HG03060 (cell line): ENCODE results near the gene GSTM3.
"Not testable (repeated sequence)": the region's sequence is repeated elsewhere in the genome, so short reads cannot be mapped to it uniquely, and the experiment has no call there.

Experiments used
- ATAC-seq: cut with Tn5 transposase; IDR thresholded peaks from one replicate; pipeline ENCODE4 v1.9.1; 2021; ENCODE audit warnings: low read depth, moderate number of reproducible peaks; ENCODE audit not compliant: unreplicated experiment

Gene GSTM3

GRCh38 chr1:109732390-109732881 lies 8.4 kb downstream of the GSTM3 start:
- ATAC-seq, result no peak

DNA sequence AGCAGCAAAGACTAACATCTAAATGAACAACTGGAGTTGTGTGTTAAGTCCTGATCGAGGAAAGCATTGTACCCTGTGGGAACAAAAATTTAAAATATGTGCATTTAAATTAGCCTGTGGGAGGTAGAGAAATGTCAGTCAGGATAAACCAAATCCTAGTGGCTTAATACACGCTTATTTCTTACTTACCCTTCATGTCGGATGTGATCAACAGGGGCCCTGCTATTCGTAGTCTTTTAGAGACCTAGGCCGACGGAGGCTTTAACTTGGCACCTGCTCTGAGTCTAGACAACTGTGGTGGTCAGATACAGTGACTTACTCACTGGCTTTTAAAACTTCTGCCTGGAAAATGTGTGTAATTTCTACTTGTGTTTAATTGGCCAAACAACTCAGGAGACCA lies 10.2 kb downstream of the GSTM3 start:
- ATAC-seq, result no peak

DNA sequence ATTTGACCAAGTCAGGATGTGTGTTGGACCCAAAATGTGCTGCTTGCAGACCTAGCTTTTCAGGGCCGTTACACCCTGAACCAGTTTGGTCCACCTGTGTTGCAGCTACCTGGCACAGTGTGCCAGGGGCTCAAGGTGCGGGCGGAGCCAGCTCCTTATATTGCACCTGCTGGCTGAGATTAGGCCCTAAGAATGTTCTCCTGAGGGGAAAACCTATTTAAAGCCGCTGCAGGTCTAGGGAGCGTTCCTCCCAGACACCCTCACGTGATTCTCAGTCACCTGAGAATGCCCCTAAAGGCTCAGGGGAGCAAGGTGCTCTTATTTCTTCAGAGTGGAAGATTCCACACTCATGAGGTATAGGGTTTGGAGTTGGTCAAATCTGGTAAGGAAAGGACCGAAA lies 12.0 kb downstream of the GSTM3 start:
- ATAC-seq, result no peak

GRCh38 chr1:109726728-109727373 lies 14.0 kb downstream of the GSTM3 start:
- no peak for ATAC-seq

- ATAC-seq, result no peak
These were observed 14.8 kb downstream of the GSTM3 start for GRCh38 chr1:109726007-109726406.

GRCh38 chr1:109725510-109725909 lies 15.3 kb downstream of the GSTM3 start:
- no peak for ATAC-seq

DNA sequence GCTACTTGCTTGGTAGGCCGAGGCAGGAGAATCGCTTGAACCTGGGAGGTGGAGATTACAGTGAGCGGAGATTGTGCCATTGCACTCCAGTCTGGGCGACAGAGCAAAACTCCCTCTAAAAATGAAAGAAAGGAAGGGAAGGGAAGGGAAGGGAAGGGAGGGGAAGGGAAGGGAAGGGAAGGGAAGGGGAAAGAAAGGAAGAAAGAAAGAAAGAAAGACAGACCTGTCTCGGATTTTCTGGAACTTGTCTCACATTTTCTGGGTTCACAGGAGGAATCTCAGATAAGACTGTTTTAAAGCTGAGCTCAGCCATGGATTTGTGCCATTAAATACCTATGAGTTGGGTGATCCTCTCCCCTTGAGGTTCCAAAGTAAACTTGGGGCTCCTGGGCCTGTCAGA lies 15.9 kb downstream of the GSTM3 start:
- no peak for ATAC-seq

- ATAC-seq, result no peak
These were observed 17.7 kb downstream of the GSTM3 start for GRCh38 chr1:109722908-109723691.

GRCh38 chr1:109721971-109722370 lies 18.9 kb downstream of the GSTM3 start:
- ATAC-seq, result no peak

GRCh38 chr1:109721042-109721441 lies 19.8 kb downstream of the GSTM3 start:
- ATAC-seq, result no peak

DNA sequence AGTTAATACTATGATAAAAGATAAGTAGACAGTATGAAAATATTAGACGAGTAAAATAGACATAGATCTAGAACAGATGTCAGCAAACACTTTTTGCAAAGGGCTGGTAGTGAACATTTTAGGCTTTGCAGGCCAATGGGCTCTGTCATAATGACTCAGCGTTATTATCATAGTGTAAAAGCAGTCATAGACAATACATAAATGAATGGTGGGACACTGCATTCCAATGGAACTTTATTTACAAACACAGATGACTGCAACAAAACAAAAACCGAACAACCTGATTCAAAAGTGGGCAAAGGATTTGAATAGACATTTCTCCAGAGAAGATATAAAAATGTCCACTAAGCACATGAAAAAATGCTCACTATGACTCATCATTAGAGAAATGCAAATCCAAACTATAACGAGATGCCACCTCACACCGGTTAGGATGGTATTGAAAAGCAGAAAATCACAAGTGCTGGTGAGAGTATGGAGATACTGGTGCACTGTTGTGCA lies 21.5 kb downstream of the GSTM3 start:
- peak; percentile 57 for ATAC-seq

DNA sequence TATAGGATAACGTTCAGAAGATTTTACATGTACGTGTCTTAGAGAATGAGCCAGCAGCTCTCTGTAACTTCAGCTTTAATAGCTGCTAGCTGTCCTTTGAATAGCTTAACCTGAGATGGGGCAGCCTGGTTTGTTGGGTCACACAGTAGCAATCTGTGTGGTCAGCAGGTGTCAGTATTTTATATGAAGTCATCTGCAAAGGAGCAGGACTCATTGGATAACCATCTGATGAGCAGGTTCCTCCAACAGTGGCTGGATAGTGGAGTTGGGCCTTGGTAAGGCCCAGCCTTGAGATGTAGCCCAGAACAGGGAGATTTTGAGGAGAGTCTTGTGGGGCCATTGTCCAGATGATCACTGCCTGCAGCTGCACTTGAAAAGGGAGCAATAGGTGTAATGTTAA lies 22.3 kb downstream of the GSTM3 start:
- no peak for ATAC-seq

GRCh38 chr1:109717729-109718128 lies 23.1 kb downstream of the GSTM3 start:
- no peak for ATAC-seq

GRCh38 chr1:109716570-109717090 lies 24.2 kb downstream of the GSTM3 start:
- ATAC-seq, result no peak

DNA sequence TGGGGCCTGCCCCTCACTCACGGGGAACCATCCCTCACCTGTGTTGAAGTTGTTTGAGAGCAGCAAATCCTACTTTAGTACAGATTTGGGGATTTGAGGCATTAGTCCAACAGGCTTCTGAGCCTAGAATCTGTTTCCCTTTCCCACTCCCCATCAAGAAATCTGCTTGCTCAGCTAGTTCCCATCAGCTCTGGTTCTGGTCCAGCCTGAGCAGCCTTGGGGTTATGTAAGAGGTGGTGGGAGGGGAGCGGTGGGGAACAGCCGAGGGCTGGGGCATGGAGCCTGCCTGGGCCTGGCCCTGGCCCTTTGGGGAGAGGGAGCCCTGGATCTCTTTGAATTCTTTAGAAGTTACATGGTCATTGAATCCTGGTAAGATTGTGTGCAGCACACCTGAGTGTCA lies 24.7 kb downstream of the GSTM3 start:
- ATAC-seq, result no peak

DNA sequence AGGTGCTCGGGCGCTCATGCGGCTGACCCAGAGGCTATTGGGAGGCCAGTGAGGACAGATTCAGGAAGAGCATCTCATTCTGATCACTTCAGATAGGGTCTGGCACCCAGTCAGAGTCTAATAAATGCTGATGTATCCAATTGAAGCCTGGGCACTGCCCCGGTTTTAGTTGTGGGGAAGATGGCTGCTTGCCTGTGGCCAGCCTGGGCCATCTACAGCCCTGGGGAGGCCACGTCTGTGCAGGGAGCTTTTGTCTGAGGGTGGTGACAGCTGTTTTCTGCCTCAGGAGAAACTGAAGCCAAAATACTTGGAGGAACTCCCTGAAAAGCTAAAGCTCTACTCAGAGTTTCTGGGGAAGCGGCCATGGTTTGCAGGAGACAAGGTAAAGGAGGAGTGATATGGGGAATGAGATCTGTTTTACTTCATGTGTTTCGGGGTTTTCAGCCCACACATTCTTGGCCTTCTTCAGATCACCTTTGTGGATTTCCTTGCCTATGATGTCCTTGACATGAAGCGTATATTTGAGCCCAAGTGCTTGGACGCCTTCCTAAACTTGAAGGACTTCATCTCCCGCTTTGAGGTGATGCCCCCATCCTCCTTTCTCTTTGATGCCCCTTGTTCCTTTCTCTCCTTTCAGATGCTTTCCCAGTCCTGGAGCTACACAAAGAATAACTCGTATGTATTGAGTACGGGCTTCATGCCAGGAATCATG lies 26.0 kb downstream of the GSTM3 start:
- ATAC-seq, result no peak

DNA sequence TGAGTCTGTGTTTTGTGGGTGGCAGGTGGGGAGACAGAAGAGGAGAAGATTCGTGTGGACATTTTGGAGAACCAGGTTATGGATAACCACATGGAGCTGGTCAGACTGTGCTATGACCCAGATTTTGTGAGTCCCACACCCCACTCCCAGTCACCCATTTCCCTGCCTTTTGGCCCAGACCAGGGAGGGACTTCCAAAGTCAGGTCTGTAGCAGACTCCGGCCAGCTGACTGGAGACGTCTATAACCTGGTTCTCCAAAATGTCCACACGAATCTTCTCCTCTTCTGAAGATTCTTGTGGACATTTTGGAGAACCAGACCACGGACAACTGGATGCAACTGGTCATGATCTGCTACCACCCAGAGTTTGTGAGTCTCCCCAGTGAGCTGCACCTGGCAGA lies 27.2 kb downstream of the GSTM3 start:
- no peak for ATAC-seq

DNA sequence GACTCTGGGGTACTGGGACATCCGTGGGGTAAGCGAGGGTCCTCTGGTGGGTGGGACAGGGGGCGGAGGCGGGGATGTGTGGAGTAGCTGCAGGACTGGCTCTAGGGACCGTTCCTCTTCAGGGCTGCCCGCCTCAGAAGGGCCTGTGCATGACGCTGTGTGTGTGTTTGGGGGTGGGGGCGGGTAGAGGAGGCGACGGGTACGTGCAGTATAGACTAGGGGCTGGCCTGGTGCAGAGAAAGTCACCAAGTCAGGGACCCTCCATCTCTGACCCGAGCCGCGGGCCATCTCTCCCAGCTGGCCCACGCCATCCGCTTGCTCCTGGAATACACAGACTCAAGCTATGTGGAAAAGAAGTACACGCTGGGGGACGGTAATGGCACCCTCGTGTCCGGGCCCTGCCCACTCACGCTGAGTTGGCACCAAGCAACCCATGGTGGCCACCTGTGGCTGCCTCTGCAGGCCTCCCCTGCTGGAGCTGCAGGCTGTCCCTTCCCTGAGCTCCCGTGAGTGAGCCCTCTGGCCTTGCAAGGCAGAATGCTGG lies 28.4 kb downstream of the GSTM3 start:
- no peak for ATAC-seq

DNA sequence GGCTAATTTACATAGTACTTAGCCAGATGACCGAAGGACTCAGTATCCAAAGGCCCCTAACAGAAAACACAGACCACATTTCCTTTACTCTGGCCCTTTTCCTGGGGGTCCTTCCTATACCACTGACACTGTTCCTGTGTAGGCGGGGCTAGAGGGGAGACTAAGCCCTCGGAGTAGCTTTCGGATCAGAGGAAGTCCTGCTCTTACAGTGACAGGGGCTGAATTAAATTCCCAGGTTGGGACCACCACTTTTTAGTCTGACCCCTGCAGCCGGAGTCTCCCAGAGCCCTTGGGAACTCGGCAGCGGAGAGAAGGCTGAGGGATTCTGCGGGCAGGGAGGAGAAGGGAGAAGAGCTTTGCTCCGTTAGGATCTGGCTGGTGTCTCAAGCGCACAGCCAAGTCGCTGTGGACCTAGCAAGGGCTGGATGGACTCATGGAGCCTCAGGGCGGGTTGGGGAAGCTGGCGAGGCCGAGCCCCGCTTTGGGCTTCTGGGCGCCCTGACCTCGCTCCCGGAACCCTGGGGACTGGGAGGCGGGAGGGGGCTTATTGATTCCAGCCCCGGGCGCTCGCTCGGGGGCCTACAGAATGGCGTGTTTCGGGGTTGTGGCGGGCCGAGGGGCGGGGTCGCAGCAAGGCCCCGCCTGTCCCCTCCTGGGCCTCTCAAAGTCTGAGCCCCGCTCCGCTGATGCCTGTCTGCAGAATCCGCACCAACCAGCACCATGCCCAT lies 29.1 kb downstream of the GSTM3 start, which contains the start of gene GSTM5:
GSTM5 (plus strand) TSS at position 659 of the 728 bp plus-strand sequence; CDS start at position 721, 62 bp downstream.
- not testable (repeated sequence) for ATAC-seq

DNA sequence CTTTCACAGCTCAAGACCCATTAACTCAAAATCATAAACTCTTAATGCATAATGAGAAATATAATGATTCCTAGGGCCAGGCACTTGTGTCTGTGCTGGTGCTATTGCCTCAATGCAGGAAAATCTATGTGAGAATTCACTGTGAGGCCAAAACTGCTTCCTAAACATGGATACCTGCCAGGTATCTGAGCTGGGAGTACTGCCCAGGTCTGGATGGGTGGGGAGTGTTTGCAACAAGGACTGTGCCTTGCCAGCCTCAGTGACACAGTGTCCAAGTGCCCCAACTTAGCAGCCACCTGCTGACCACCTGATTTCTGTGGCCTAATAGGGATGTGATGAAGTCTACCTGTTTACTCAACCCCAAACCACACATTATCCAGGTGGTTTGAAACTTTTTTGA lies 31.0 kb downstream of the GSTM3 start:
- not testable (repeated sequence) for ATAC-seq
